K562 (cell line): Measurements from ENCODE around the gene TUBA4B. TPM values are rescaled to one million over a fixed set of nuclear protein-coding genes. Genes with fewer than 3 reads are reported as not detected.

ENCODE experiments used
- AFF1 ChIP-seq, 2 experiments: fragments of 450-650 bp; IDR thresholded peaks; 2 replicates each; pipeline ENCODE4 v1.6.1; 2018; ENCODE audit warnings: mild to moderate bottlenecking in 2 of 2, low read depth in 1 of 2; ENCODE audit not compliant: partially characterized antibody in 2 of 2
- BRF1 ChIP-seq: IDR thresholded peaks from 3 replicates; pipeline ENCODE4 v1.6.1; 2011; ENCODE audit warnings: borderline replicate concordance, mild to moderate bottlenecking; ENCODE audit not compliant: insufficient read length; ENCODE audit errors: extremely low read depth
- CUX1 ChIP-seq: fragments of 200-800 bp; sonication (Bioruptor generic); IDR thresholded peaks from 2 replicates; pipeline ENCODE4 v1.6.1; 2016; ENCODE audit warnings: missing genetic modification characterization, missing compliant biosample characterization
- E2F1 ChIP-seq: sonication (generic); formaldehyde crosslinking; IDR thresholded peaks from 2 replicates; pipeline ENCODE4 v1.8.1; 2023; ENCODE audit warnings: mild to moderate bottlenecking, missing genetic modification reagents, moderate library complexity
- FOXA1 ChIP-seq: fragments of 450-650 bp; IDR thresholded peaks from 2 replicates; pipeline ENCODE4 v1.6.1; 2016; ENCODE audit warnings: mild to moderate bottlenecking, borderline replicate concordance
- HIVEP1 ChIP-seq: fragments of 250-450 bp; sonication (Bioruptor Pico); IDR thresholded peaks from 2 replicates; pipeline ENCODE4 v1.4.0; 2020; ENCODE audit warnings: mild to moderate bottlenecking
- PATZ1 ChIP-seq: fragments of 250-450 bp; sonication (Bioruptor Pico); IDR thresholded peaks from 2 replicates; pipeline ENCODE4 v1.5.0; 2020; ENCODE audit warnings: mild to moderate bottlenecking, borderline replicate concordance
- PRPF4 ChIP-seq: fragments of 200-400 bp; formaldehyde crosslinking; IDR thresholded peaks from one replicate; pipeline ENCODE4 v1.6.1; 2017; ENCODE audit warnings: low read length, low read depth, mild to moderate bottlenecking; ENCODE audit not compliant: insufficient read depth, poor library complexity, severe bottlenecking
- SNIP1 ChIP-seq: fragments of 450-650 bp; IDR thresholded peaks from 2 replicates; pipeline ENCODE4 v1.7.1; 2017; ENCODE audit warnings: low read depth, mild to moderate bottlenecking
- ZFX ChIP-seq: sonication (generic); formaldehyde crosslinking; IDR thresholded peaks from 2 replicates; pipeline ENCODE4 v1.8.0; 2022; ENCODE audit warnings: mild to moderate bottlenecking, missing genetic modification reagents, moderate library complexity
- ZNF133 ChIP-seq: fragments of 250-450 bp; sonication (Bioruptor Pico); IDR thresholded peaks from 2 replicates; pipeline ENCODE4 v1.4.0; 2020; ENCODE audit warnings: mild to moderate bottlenecking
- polyA plus RNA-seq, 8 experiments: library from polyadenylated mRNA; depleted of rRNA in 4 of 8; stranded (reverse) in 5 of 8; unstranded in 3 of 8; fragments of >200 nt; fragmentation: Nextera tagmentation in 2 of 8; fragmentation: Illumina TruSeq in 1 of 8; extraction: Ambion mirVana in 2 of 8; extraction: Trizol in 1 of 8; gene quantifications; 2 replicates each; pipeline versions ENCODE4 v1.2.1 to v1.2.3, GENCODE V29; 2011 to 2014; ENCODE audit warnings: inconsistent platforms in 1 of 8, missing spikeins in 1 of 8
- total RNA-seq, 7 experiments: library from RNA; depleted of rRNA in 6 of 7; stranded (reverse); fragments of >200 nt in 6 of 7; fragmentation: Illumina TruSeq in 2 of 7; extraction: Trizol in 2 of 7; gene quantifications; 2 replicates each; pipeline versions ENCODE4 v1.2.1 to v1.2.3, GENCODE V29; 2011 to 2021; ENCODE audit warnings: low replicate concordance in 1 of 7

Gene TUBA4B
- total and polyA plus RNA-seq, 9 of the 15 experiments (the other 6 are each of a cell fraction or from before 2014, with no cell fraction given): 0.04 TPM; not detected in 8

- TF ChIP-seq PRPF4 (no peak), E2F1 (CRISPR knock-in tag) (no peak), FOXA1 (no peak), BRF1 (no peak), HIVEP1 (CRISPR knock-in tag) (no peak), ZNF133 (no peak), ZFX (CRISPR knock-in tag) (peak; percentile 94), CUX1 (CRISPR knock-in tag) (no peak), AFF1 (IDR thresholded peaks at IDR 0.05; ENCODE audit: low read depth in 1 of 2, partially characterized antibody in 2 of 2) (no peak), PATZ1 (CRISPR knock-in tag) (no peak), SNIP1 (no peak)
Observed at GRCh38 chr2:219245148-219245898, 7.7 kb upstream of the TUBA4B start, which contains the start of the genes GLB1L and STK16 (continued).
